Progenitor cell of endocrine pancreas (in vitro differentiated cells): ENCODE data around the gene SOX5. TPM values are rescaled to one million over a fixed set of nuclear protein-coding genes. Genes with fewer than 3 reads are reported as not detected.

Source experiments
- DNase-seq: peaks from one replicate; pipeline ENCODE4 v3.0.0; 2021; ENCODE audit warnings: low spot score; ENCODE audit not compliant: unreplicated experiment
- H3K27ac Mint-ChIP-seq: 2 replicates; pipeline ENCODE4 v1.8.0; 2021; ENCODE audit warnings: mild to moderate bottlenecking, moderate library complexity, mixed read lengths
- H3K27me3 Mint-ChIP-seq: 2 replicates; pipeline ENCODE4 v1.8.0; 2021; ENCODE audit warnings: mixed read lengths
- H3K36me3 Mint-ChIP-seq: 2 replicates; pipeline ENCODE4 v1.8.0; 2022; ENCODE audit warnings: mixed read lengths; ENCODE audit not compliant: insufficient read depth
- H3K4me1 Mint-ChIP-seq: 2 replicates; pipeline ENCODE4 v1.8.0; 2021; ENCODE audit warnings: low read depth, mixed read lengths
- H3K4me3 Mint-ChIP-seq: 2 replicates; pipeline ENCODE4 v1.8.0; 2021; ENCODE audit warnings: low read depth, mild to moderate bottlenecking, moderate library complexity, mixed read lengths
- H3K9me3 Mint-ChIP-seq: 2 replicates; pipeline ENCODE4 v1.8.0; 2021; ENCODE audit warnings: low read depth, mixed read lengths
- CTCF ChIP-seq: fragments of 200-600 bp; sonication (generic); IDR thresholded peaks from one replicate; pipeline ENCODE4 v1.5.0; 2021; ENCODE audit warnings: antibody characterized with exemption, mild to moderate bottlenecking; ENCODE audit not compliant: unreplicated experiment
- total RNA-seq: library from RNA; stranded (reverse); gene quantifications from 2 replicates; pipeline ENCODE4 v1.2.1, GENCODE V29; 2021

SOX5 gene
- total RNA-seq, 1 donor from 2014 or later, result 56.9 TPM

DNA sequence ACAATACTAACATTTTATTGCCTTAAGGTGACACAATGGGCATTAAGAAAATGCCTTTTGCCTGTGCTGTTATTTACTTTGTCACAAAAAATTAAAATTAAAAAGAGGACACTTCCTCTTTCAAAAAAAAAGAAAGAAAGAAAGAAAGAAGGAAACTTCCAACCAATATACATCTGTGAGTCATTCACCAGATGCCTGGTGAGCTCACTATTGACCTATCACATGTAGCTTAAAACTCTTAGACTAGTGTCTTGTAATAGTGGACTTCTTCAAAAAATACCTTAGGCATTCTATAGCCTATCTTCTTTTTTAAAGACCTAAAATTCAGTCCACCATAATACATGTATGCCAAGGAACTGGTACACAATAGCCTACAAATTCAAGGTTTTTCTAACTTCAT lies 4.9 kb upstream of the SOX5 start:
- TF ChIP-seq CTCF, result no peak
- DNase-seq, result no peak
- H3K27ac Mint-ChIP-seq, result no peak overlapping the region
- H3K4me1 Mint-ChIP-seq, result peaks cover 5% of the 10 kb centered on the region
- peaks cover 8% of the 10 kb centered on the region for H3K9me3 Mint-ChIP-seq
- no peaks in the 10 kb centered on the region for H3K27me3 Mint-ChIP-seq
- H3K36me3 Mint-ChIP-seq, result no peaks in the 10 kb centered on the region
- H3K4me3 Mint-ChIP-seq, result no peak overlapping the region

GRCh38 chr12:23952071-23952470 lies 2.6 kb upstream of the SOX5 start:
- H3K27me3 Mint-ChIP-seq, result no peaks in the 10 kb centered on the region
- H3K27ac Mint-ChIP-seq, result no peak overlapping the region
- peaks cover 8% of the 10 kb centered on the region for H3K9me3 Mint-ChIP-seq
- no peak for DNase-seq
- TF ChIP-seq CTCF, result no peak
- H3K36me3 Mint-ChIP-seq, result no peaks in the 10 kb centered on the region
- H3K4me3 Mint-ChIP-seq, result no peak overlapping the region
- H3K4me1 Mint-ChIP-seq, result peaks cover 8% of the 10 kb centered on the region

DNA sequence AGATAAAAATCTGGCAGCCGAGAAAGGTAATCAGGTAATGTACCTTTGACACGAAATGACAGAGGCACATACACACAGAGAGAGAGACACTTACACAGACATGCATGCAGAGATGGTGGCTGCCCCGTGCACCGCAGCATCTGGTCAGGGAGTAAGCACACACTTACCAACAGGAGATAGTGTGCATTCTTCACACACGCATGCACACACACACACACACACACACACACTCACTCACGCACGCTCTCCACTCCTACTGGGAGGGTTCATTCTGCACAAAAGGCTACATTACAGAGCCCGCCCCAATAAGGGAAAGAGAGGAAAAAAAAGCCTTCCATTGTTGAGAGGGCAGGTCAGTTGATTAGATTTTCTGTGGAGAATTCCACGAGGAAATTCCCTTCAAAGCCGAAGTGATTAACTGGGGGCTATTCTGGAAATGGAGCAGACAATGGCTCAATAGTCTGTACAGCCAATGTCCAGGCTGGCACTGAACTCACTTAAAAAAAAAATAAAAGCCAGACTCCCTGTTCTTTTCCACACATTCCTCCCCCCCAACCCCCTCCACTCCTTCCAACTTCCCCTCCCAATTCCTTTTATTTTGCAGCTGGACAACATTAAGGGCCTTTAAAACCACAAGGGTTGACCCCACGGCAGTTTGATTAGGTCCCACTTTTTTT lies 1.4 kb upstream of the SOX5 start:
- Mint-ChIP-seq H3K4me3 (no peak overlapping the region), H3K9me3 (peaks cover under 1% of the 10 kb centered on the region), H3K36me3 (no peaks in the 10 kb centered on the region), H3K27ac (no peak overlapping the region), H3K27me3 (no peaks in the 10 kb centered on the region), H3K4me1 (peaks cover 15% of the 10 kb centered on the region)
- DNase-seq, result peak; percentile 22
- TF ChIP-seq CTCF, result no peak

- Mint-ChIP-seq H3K4me3 (no peak overlapping the region), H3K36me3 (no peaks in the 10 kb centered on the region), H3K9me3 (no peaks in the 10 kb centered on the region), H3K27ac (no peak overlapping the region), H3K27me3 (no peaks in the 10 kb centered on the region), H3K4me1 (peaks cover 15% of the 10 kb centered on the region)
- no peak for DNase-seq
- TF ChIP-seq CTCF, result no peak
Observed at GRCh38 chr12:23950210-23950774, 822 bp upstream of the SOX5 start.

DNA sequence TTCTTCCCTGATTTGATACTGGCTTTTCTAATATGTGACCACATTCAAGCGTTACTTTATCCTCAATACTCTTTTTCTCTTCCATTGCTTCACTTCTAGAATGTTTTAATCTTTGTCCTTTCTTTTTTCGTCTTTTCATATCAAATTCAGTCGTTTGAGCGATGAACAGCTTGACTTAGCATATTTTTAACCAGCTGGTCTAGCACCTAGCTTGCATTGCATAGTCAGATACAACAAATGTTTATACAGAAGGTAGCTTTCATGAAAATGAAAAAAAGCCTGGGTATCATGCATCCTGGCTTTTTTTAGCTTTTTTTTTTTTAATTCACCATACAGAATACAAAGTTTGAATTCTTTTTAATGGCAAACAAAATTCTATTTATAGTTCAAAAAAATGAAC lies 1.2 kb downstream of the SOX5 start:
- no peak overlapping the region for H3K4me3 Mint-ChIP-seq
- no peaks in the 10 kb centered on the region for H3K9me3 Mint-ChIP-seq
- no peak overlapping the region for H3K27ac Mint-ChIP-seq
- TF ChIP-seq CTCF, result no peak
- no peak for DNase-seq
- H3K4me1 Mint-ChIP-seq, result peaks cover 32% of the 10 kb centered on the region
- no peaks in the 10 kb centered on the region for H3K27me3 Mint-ChIP-seq
- H3K36me3 Mint-ChIP-seq, result no peaks in the 10 kb centered on the region
